ENCODE results near the gene PSMB10. TPM values are rescaled to one million over a fixed set of nuclear protein-coding genes. Genes with fewer than 3 reads are reported as not detected.

PSMB10 gene
- total and polyA plus RNA-seq, 10 donors = 80.3 to 236 (median 141) TPM

DNA sequence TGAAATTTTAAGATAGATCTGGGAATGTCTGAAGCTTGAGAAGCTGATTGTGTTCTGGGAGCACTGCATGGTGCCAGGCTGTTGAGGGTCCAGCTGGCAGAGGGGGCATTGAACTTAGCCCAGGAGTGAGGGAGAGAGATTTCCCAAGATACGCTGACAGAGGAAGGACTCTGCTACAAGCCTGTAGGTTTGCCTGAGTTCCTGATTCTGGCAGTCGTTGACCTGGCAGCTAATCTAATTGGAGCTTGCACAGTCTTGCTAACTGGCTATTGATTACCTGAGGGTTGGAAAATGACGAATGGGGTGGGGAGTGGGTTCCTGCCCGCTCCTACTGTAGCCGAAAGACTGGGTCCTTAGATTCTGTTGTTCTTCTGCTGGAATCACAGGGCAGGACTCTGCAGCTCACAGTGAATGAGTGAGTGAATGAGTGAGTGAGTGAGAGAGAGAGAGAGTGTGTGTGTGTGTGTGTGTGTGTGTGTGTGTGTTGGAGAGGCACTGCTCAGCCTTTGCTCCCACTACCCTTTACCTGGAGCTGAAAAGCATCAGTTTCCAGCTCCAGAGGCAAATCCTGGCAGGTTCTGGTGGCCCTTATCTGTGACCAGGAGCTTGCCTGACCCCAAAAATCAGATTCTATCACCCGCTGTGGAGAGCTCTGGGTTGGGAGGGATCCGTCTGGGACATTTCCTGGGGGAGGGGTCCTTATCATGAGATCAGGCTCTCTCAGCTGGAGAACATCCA is 21.7 kb downstream of the PSMB10 start:
- TF ChIP-seq, protein P1, sequence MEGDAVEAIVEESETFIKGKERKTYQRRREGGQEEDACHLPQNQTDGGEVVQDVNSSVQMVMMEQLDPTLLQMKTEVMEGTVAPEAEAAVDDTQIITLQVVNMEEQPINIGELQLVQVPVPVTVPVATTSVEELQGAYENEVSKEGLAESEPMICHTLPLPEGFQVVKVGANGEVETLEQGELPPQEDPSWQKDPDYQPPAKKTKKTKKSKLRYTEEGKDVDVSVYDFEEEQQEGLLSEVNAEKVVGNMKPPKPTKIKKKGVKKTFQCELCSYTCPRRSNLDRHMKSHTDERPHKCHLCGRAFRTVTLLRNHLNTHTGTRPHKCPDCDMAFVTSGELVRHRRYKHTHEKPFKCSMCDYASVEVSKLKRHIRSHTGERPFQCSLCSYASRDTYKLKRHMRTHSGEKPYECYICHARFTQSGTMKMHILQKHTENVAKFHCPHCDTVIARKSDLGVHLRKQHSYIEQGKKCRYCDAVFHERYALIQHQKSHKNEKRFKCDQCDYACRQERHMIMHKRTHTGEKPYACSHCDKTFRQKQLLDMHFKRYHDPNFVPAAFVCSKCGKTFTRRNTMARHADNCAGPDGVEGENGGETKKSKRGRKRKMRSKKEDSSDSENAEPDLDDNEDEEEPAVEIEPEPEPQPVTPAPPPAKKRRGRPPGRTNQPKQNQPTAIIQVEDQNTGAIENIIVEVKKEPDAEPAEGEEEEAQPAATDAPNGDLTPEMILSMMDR (IDR thresholded peaks at IDR 0.05 in 8 of 11, conservative IDR thresholded peaks at IDR 0.05 in 3 of 11) = no peak
- TF ChIP-seq POLR2AphosphoS5 (IDR thresholded peaks at IDR 0.05) (no peak), POLR2A (IDR thresholded peaks at IDR 0.05) (no peak)
- Histone ChIP-seq H3K4me1 (peaks cover 0 to 40% (median 10%) of the 10 kb centered on the region in 6 donors), H3K36me3 (peaks cover 0 to 100% (median 20%) of the 10 kb centered on the region in 6 donors), H3K27me3 (replicated peaks in 1 of 7) (no peaks in the 10 kb centered on the region), H3K9me3 (no peaks in the 10 kb centered on the region), H3K27ac (no peak overlapping the region), H3K4me3 (no peak overlapping the region)
- WGBS, 5 donors = 77 to 86% (median 85%) methylated on average over 7 of the region's 7 CpGs
- no peak for DNase-seq
- intact Hi-C loops (cut with DNase I; ENCODE audit: low total_unique reads) = no loop called here

DNA sequence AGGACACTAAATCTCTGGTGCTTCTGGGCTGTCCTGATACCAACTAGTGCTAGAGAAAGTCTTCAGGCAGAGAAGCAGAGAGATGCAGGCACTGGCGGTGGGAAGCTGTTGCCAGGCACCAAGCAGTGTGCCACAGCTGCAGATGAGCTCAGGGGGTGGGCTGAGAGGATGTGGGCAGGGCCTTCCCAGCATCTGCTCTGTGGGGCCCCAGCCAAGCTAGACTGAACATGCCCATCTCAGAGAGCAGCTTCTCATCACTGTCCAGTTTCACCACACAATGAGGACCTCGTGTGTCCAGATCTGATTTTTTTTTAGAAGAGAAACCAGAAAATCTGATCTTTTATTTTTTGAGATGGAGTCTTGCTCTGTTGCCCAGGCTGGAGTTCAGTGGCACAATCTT is 26.5 kb downstream of the PSMB10 start:
- intact Hi-C loops (cut with DNase I; ENCODE audit: low total_unique reads) = no loop called here
- 38 to 66% (median 53%) methylated on average over 2 of the region's 2 CpGs for WGBS, 5 donors
- TF ChIP-seq, protein P1 (IDR thresholded peaks at IDR 0.05 in 8 of 11, conservative IDR thresholded peaks at IDR 0.05 in 3 of 11) = no peak
- no peak for TF ChIP-seq POLR2A (IDR thresholded peaks at IDR 0.05)
- TF ChIP-seq POLR2AphosphoS5 (IDR thresholded peaks at IDR 0.05) = no peak
- Histone ChIP-seq H3K27ac (no peak overlapping the region), H3K27me3 (replicated peaks in 1 of 7) (no peaks in the 10 kb centered on the region), H3K4me1 (peaks cover 0 to 17% (median 0%) of the 10 kb centered on the region in 6 donors), H3K4me3 (no peak overlapping the region), H3K36me3 (peaks cover 0 to 78% (median 25%) of the 10 kb centered on the region in 6 donors), H3K9me3 (no peaks in the 10 kb centered on the region)
- no peak for DNase-seq

DNA sequence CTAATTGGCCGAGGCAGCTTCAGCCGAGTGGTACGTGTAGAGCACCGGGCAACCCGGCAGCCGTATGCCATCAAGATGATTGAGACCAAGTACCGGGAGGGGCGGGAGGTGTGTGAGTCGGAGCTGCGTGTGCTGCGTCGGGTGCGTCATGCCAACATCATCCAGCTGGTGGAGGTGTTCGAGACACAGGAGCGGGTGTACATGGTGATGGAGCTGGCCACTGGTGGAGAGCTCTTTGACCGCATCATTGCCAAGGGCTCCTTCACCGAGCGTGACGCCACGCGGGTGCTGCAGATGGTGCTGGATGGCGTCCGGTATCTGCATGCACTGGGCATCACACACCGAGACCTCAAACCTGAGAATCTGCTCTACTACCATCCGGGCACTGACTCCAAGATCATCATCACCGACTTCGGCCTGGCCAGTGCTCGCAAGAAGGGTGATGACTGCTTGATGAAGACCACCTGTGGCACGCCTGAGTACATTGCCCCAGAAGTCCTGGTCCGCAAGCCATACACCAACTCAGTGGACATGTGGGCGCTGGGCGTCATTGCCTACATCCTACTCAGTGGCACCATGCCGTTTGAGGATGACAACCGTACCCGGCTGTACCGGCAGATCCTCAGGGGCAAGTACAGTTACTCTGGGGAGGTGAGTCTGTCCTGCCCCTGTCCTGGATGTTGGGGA is 27.5 kb downstream of the PSMB10 start:
- H3K4me3 ChIP-seq = no peak overlapping the region

More for the DNA sequence above, 27.5 kb downstream of the PSMB10 start:
- Histone ChIP-seq H3K9me3 (no peaks in the 10 kb centered on the region), H3K36me3 (peaks cover 0 to 68% (median 25%) of the 10 kb centered on the region in 6 donors), H3K27me3 (replicated peaks in 1 of 7) (no peaks in the 10 kb centered on the region), H3K4me1 (peaks cover 0 to 17% (median 0%) of the 10 kb centered on the region in 6 donors), H3K27ac (no peak overlapping the region)
- TF ChIP-seq, protein P1 (IDR thresholded peaks at IDR 0.05 in 8 of 11, conservative IDR thresholded peaks at IDR 0.05 in 3 of 11) = no peak
- TF ChIP-seq POLR2AphosphoS5 (IDR thresholded peaks at IDR 0.05) = peak in 1 of 3 donors; percentile 37
- no peak for DNase-seq
- intact Hi-C loops (cut with DNase I; ENCODE audit: low total_unique reads) = no loop called here
- 95 to 98% (median 97%) methylated on average over 35 to 36 of the region's 36 CpGs for WGBS, 5 donors
